Measurements from ENCODE around the gene COMMD1.

DNA sequence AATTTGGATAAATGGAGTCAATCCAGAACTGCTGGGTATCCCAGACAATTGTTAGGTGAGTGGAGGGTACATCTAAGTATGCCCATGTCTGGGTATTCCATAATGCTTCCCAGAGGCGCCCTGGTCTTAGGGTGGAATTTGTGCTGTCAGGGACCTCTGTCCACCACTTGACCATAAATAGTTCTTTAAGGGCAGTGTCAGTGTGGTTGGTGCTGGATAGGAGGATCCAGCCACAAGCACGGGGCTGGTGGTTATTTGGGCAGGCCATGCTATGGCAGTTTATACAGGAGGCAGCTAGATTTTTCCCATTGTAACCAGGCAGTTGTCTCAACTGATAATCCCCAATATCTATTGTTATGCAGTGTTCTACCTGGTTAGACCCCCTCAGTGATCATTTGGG, 186.0 kb downstream of the COMMD1 start:
- TF ChIP-seq, protein P1, sequence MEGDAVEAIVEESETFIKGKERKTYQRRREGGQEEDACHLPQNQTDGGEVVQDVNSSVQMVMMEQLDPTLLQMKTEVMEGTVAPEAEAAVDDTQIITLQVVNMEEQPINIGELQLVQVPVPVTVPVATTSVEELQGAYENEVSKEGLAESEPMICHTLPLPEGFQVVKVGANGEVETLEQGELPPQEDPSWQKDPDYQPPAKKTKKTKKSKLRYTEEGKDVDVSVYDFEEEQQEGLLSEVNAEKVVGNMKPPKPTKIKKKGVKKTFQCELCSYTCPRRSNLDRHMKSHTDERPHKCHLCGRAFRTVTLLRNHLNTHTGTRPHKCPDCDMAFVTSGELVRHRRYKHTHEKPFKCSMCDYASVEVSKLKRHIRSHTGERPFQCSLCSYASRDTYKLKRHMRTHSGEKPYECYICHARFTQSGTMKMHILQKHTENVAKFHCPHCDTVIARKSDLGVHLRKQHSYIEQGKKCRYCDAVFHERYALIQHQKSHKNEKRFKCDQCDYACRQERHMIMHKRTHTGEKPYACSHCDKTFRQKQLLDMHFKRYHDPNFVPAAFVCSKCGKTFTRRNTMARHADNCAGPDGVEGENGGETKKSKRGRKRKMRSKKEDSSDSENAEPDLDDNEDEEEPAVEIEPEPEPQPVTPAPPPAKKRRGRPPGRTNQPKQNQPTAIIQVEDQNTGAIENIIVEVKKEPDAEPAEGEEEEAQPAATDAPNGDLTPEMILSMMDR (IDR thresholded peaks at IDR 0.05; ENCODE audit: low read length) = no peak
- no peak for TF ChIP-seq EZH2 (optimal IDR thresholded peaks at IDR 0.05; ENCODE audit: low read depth, low read length)
